GM12873 (cell line): ENCODE results near the gene TAS1R1.

Experiments used
- CTCF ChIP-seq: IDR thresholded peaks from 2 replicates; pipeline ENCODE4 v1.5.1; 2012; ENCODE audit warnings: low read depth, mild to moderate bottlenecking, moderate library complexity, low read length, control low read depth; ENCODE audit not compliant: insufficient read depth; ENCODE audit errors: missing control alignments

Gene TAS1R1

GRCh38 chr1:6587261-6588005 lies 32.3 kb downstream of the TAS1R1 start:
- no peak for TF ChIP-seq CTCF

- TF ChIP-seq CTCF = no peak
These were observed 33.2 kb downstream of the TAS1R1 start for GRCh38 chr1:6588128-6588892.

GRCh38 chr1:6588893-6589520 lies 33.9 kb downstream of the TAS1R1 start:
- TF ChIP-seq CTCF = no peak

- TF ChIP-seq CTCF = no peak
These were observed 34.9 kb downstream of the TAS1R1 start for GRCh38 chr1:6590046-6590445.

- TF ChIP-seq CTCF = no peak
These were observed 36.1 kb downstream of the TAS1R1 start for GRCh38 chr1:6591222-6591621.

- TF ChIP-seq CTCF = no peak
These were observed 36.5 kb downstream of the TAS1R1 start for GRCh38 chr1:6591644-6592043.

- TF ChIP-seq CTCF = no peak
These were observed 37.3 kb downstream of the TAS1R1 start for GRCh38 chr1:6592441-6592840.
